Osteoblast (primary cell): ENCODE data around the gene MB. TPM values are rescaled to one million over a fixed set of nuclear protein-coding genes. Genes with fewer than 3 reads are reported as not detected.

ENCODE experiments used
- DNase-seq: peaks from one replicate; pipeline ENCODE4 v3.0.0; 2011; ENCODE audit warnings: low spot score, mixed read lengths; ENCODE audit not compliant: insufficient read length; ENCODE audit errors: missing footprints
- H2AFZ ChIP-seq: 2 replicates; pipeline ENCODE4 v1.6.0; 2011; ENCODE audit warnings: mild to moderate bottlenecking, low read length
- H3K27ac ChIP-seq: 2 replicates; pipeline ENCODE4 v1.5.1; 2011; ENCODE audit warnings: mild to moderate bottlenecking, low read depth, low read length, moderate library complexity
- H3K27me3 ChIP-seq: 2 replicates; pipeline ENCODE4 v1.6.0; 2012; ENCODE audit warnings: mild to moderate bottlenecking, control low read depth, inconsistent platforms, low read length, moderate library complexity; ENCODE audit not compliant: insufficient read depth
- H3K36me3 ChIP-seq: 2 replicates; pipeline ENCODE4 v1.5.1; 2011; ENCODE audit warnings: mild to moderate bottlenecking, low read length, control low read depth, moderate library complexity; ENCODE audit not compliant: insufficient read depth
- H3K4me1 ChIP-seq: 2 replicates; pipeline ENCODE4 v1.5.1; 2011; ENCODE audit warnings: mild to moderate bottlenecking, low read length, control low read depth, moderate library complexity; ENCODE audit not compliant: insufficient read depth
- H3K4me2 ChIP-seq: 2 replicates; pipeline ENCODE4 v1.6.0; 2011; ENCODE audit warnings: mild to moderate bottlenecking, low read length; ENCODE audit not compliant: insufficient read depth
- H3K4me3 ChIP-seq: fragments of 200-600 bp; sonication (generic); 3 replicates; pipeline ENCODE4 v1.5.1; 2012; ENCODE audit warnings: mild to moderate bottlenecking, low read length, inconsistent platforms; ENCODE audit not compliant: insufficient read depth
- H3K79me2 ChIP-seq: 2 replicates; pipeline ENCODE4 v1.6.0; 2012; ENCODE audit warnings: mild to moderate bottlenecking, low read length, control low read depth, inconsistent platforms; ENCODE audit not compliant: insufficient read depth
- H3K9me3 ChIP-seq: 2 replicates; pipeline ENCODE4 v1.5.1; 2011; ENCODE audit warnings: low read depth, low read length, control low read depth
- H4K20me1 ChIP-seq: 2 replicates; pipeline ENCODE4 v1.6.0; 2012; ENCODE audit warnings: mild to moderate bottlenecking, low read length, control low read depth; ENCODE audit not compliant: insufficient read depth
- CTCF ChIP-seq: IDR thresholded peaks from 2 replicates; pipeline ENCODE4 v1.5.1; 2011; ENCODE audit warnings: mild to moderate bottlenecking, low read depth, low read length, moderate library complexity; ENCODE audit errors: extremely low read depth
- total RNA-seq: library from RNA; depleted of rRNA; stranded (reverse); fragments of >200 nt; gene quantifications from 2 replicates; pipeline ENCODE4 v1.2.3, GENCODE V29; 2012

The MB gene
- total RNA-seq, 1 donor, result 0.36 TPM

GRCh38 chr22:35567351-35568141 is 49.6 kb downstream of the MB start:
- Histone ChIP-seq H2AFZ (no peak overlapping the region), H3K4me2 (no peak overlapping the region), H3K4me1 (peaks cover 32% of the 10 kb centered on the region), H3K79me2 (no peaks in the 10 kb centered on the region), H3K27me3 (peaks cover 3% of the 10 kb centered on the region), H3K4me3 (no peak overlapping the region), H4K20me1 (no peaks in the 10 kb centered on the region), H3K36me3 (no peaks in the 10 kb centered on the region), H3K9me3 (no peaks in the 10 kb centered on the region), H3K27ac (no peak overlapping the region)
- TF ChIP-seq CTCF, result no peak
- DNase-seq, result peak; percentile 63

- H3K4me2 ChIP-seq, result peak overlapping the region; percentile 60
- TF ChIP-seq CTCF, result no peak
These were observed 51.9 kb downstream of the MB start for GRCh38 chr22:35564975-35565867.

DNA sequence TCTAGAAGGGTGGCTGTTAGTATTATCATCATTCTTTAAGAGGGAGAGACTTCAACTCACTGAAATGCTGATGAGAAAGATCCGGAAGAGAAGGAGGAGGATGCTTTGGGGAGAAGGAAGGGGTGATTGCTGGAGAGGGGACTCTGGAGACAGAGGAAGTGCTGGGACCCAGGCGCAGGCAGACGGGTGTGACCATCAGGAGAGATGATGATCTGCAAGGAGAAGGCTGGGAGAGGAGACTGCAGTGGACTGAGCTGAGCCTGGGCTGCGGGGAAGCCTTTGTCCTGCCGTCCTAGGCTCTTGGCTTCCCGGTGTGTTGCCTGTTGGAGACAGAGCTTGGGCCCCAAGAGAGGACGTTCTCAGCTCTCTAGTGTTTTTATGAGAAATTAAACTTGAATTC is 53.9 kb downstream of the MB start:
- Histone ChIP-seq H2AFZ (no peak overlapping the region), H3K79me2 (no peaks in the 10 kb centered on the region), H4K20me1 (no peaks in the 10 kb centered on the region), H3K9me3 (no peaks in the 10 kb centered on the region), H3K27me3 (peaks cover 7% of the 10 kb centered on the region), H3K4me3 (no peak overlapping the region), H3K36me3 (no peaks in the 10 kb centered on the region), H3K27ac (no peak overlapping the region), H3K4me2 (no peak overlapping the region), H3K4me1 (peaks cover 40% of the 10 kb centered on the region)
- no peak for TF ChIP-seq CTCF
- DNase-seq, result no peak

More at GRCh38 chr22:35564975-35565867, 51.9 kb downstream of the MB start:
- Histone ChIP-seq H2AFZ (no peak overlapping the region), H4K20me1 (no peaks in the 10 kb centered on the region), H3K27me3 (peaks cover 3% of the 10 kb centered on the region), H3K79me2 (no peaks in the 10 kb centered on the region), H3K4me3 (no peak overlapping the region), H3K9me3 (no peaks in the 10 kb centered on the region), H3K4me1 (peaks cover 48% of the 10 kb centered on the region), H3K36me3 (no peaks in the 10 kb centered on the region), H3K27ac (no peak overlapping the region)
- DNase-seq, result peak; percentile 87
